CD1c-positive myeloid dendritic cell (primary cell): ENCODE results near the gene CASZ1.

ENCODE experiments used
- DNase-seq: peaks from one replicate; pipeline ENCODE4 v3.0.0-alpha.2; 2016; ENCODE audit errors: extremely low spot score

CASZ1 gene

DNA sequence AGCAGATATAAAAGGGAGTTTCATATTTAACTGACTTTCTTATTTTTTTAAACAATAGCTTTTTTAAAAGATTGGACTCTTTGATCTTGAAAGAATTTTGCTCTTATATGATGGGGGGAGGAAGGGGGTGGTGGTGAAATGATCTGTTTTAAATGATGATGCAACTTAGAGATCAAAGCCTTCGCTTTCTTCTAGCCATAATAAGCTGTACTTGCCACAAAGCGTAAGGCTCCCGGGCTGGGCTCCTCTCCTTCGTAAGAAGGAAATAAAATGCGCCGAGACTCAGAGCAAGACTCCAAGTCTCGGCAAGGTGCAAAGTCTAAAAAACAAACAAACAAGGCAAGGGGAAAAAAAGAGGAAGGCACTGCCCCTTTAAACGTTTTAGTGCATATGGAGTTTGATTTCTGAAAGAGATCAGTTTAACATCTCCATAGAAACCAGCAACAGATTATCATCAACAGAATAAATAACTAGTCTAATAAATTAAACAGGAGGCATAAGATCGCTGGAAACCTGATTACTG lies 3.3 kb downstream of the CASZ1 start:
- DNase-seq: no peak

DNA sequence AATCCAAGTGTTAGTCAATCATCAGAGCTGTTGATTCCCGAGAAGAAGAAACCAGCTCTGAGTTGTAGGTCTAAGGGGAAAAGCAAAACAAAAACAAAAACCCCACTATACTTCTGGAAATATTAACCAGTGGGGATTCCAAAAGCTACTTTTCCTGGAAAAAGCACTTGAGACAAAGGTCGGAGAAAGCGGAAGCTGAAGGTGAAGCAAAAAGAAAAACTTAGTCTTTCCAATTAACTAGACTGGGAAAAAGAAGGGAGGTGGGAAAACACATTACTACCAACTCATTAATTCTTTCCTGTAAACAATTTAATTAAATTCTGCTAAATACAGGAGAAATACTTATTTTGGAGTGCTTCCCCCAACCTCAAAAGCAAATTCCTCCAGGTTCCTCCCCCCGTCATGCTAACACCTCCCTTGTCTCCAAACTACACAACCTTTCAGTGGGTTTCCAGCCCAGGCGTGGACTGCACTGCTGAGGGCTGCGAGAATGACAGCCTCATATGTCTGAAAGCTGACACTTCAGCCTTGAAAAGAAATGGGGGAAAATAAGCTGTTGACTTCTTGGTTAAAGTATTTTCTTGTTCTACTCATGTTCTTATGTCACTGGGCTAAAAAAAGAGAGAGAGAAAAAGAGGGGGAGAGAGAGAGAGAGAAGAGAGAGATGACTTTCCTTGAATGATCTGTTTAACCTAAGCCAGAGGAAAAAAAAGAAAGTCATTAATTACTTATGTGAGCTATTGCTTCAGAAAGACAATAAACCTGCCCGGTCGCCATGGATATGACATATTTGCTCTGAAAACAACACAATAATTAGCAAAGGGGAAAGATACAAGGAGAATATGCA lies 5.1 kb downstream of the CASZ1 start:
- no peak for DNase-seq

DNA sequence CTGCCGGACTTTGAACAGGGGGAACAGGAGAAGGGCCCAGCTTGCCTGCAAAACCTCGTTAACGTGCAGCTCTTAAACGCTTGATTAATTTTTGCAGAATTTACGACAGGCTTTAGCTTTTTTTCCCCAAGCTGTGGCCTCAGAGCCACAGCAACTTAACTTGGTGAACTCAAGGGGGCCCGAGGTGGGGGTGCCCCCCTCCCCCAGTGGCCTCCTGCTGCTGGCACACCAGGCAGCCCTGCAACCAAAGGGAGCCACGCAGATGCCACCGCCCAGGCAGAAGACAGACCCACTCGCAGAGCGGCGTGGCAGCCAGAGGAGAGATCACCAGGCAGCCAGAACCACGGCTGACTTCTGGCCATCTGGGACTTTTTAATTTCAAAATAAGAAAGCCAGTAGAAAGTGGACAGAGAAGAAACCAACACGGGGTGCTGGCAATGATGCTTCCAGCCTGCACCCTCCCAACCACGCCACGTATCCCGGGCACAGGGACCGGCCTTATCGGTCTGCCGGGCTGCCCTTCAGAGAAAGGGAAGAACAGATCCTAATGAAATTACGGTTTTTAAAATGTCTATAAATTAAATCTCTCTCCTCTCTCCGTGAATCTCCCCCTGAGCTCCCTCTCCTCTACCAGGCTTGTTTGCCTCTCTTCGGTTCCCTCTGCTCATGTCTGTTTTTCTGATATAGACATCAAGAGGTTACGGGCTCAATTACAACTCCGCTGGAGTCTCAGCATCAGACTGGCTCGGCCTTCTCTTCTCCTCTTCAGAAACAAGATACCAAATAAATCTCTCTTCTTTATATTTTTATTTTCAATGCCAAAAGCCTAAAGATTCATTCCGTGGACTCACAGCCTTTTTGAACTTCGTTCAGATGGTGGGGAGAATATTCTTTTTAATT lies 6.4 kb downstream of the CASZ1 start:
- no peak for DNase-seq

DNA sequence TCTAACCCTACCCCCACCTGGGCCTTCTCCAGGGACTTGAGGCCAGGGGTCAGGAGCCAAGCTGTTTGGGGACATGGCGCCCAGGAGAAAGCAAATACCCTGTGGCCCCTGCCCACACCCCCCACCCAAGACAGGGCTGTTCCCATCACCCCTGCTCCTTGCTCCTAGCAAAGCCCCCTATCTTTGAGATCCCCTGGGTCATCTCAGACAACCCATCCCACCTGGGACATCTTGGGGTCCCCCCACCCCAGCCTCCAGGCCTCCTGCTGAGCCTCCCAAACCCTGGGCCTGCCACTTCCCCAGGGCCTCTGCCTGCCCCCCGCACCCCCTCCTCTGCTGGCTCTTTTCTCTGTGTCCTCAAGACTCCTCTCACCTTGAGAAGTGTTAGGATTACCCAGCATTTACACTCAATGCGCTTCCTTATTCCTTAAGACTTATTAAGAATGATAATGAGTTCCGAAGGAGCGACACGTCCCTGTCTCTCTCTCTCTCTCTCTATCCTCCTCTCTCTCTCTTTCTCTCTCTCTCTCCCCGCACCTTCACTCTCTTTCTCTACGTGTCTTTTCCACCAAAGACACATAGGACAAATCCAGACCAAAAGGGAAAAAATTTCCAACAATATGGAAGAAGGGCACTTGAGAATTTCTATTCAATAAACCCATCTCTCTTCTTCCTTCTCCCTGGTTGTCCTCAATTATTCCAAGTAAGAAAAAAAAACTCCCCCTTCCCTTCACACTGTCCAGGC lies 7.2 kb downstream of the CASZ1 start:
- no peak for DNase-seq

DNA sequence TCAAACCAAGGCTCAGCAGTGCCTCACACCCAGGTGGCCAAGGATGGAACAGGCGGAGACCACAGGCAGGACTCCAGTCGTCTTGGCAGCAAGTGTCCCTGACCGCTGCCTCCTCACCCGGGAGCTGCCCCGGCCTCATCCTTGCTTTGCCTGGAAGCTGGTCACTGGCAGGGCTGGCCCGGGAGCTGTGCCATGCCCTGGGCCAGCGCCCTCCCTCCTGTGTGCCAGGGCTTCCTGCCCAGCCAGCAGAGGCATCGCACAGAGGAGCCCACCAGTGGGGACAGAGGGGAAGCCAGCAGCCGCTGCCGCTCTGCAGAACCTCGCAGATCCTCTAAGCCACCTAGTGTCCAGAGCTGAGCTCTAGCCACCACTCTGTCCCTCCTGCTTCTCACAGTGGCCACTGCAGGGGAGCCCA lies 7.8 kb downstream of the CASZ1 start:
- DNase-seq: no peak

DNA sequence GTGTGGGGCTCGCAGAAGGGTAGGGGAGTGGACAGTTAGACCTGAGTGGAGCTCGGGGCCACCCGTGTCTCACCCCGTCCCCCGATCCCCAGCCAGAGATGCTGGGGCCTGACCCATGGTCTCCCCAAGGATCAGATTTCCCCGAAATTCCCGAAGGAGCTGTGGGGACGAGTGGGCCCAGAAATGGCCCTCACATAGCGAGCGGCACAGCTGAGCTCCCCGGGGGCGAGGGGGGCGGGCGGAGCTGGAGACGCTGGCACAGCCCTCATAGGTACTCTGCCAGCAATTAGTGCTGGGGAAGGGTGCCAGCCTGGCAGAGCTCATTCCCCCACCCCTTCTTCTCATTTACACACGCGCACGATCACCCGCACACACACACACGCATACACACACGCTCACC lies 9.2 kb downstream of the CASZ1 start:
- DNase-seq: no peak

DNA sequence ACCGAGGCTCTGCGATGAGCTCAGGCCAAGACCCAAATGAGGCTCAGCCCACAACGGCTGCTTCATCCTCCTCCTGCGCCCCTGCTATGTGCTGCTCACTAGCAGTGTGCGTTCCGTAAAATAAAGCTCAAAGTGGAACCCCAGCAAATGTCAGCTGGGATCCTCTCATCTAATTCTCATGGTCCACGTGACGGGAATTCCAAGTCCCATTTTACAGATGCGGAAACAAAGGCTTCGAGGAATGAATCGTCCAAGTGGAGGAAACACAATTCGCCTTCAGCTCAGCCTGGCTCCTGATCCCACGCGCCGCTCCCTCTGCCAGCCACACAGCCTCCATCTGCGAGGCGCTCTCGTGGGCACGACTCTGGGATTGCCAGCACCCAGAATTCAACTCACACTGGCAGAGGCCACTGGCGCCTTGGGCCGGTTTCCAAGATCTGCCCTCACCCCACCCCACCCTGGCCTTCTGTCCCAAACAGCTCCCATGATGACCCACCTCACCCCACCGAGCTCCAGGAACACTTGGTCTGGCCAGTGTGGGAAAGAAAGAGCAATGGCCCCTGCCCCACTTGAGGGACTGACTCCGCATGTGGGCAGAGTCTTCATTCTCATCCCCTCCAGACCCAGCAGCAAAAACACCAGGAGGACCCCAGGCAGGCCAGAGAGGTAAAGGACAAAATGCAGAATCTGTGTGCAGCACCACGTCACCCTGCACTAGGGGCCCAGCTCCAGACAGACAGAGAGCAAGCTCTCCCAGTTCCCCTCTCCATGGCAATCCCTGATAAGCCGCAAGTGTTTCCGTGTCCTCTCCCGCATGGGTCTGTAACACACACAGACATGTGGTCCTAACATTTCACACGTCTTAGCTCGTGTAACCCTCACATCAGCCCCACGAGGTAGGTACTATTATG lies 10.5 kb downstream of the CASZ1 start:
- DNase-seq: no peak

DNA sequence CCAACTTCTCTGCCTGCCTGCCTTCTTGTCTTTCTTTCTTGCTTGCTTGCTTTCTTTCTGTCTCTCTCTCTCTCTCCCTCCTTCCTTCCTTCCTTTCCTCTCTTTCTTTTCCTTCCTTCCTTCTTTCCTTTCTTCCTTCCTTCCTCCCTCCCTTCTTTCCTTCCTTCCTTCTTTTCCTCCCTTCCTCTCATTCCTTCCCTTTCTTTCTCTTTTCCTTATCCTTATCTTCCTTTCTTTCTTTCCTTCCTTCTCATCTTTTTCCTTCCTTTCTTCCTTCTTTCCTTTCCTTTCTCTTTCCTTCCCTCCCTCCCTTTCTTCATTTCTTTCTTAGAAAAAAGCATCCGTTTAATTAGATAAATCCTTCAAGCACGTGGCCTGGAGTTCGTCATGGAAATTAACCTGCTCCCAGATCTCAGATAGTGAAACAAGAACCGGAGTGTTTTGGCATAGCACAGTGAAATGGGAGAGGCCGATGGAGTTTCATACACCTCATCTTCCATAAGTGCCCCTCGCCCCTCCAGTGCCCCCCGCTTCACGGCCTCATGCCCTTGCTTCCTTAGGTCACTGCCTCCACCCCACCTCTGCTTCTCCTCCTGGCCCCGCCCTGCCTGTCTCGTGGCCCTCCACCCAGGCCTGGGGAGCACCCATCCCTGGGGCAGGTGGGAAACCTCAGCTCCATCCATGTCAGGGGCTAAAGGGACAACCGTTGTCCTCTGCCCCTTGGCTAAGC lies 11.3 kb downstream of the CASZ1 start:
- DNase-seq: no peak

DNA sequence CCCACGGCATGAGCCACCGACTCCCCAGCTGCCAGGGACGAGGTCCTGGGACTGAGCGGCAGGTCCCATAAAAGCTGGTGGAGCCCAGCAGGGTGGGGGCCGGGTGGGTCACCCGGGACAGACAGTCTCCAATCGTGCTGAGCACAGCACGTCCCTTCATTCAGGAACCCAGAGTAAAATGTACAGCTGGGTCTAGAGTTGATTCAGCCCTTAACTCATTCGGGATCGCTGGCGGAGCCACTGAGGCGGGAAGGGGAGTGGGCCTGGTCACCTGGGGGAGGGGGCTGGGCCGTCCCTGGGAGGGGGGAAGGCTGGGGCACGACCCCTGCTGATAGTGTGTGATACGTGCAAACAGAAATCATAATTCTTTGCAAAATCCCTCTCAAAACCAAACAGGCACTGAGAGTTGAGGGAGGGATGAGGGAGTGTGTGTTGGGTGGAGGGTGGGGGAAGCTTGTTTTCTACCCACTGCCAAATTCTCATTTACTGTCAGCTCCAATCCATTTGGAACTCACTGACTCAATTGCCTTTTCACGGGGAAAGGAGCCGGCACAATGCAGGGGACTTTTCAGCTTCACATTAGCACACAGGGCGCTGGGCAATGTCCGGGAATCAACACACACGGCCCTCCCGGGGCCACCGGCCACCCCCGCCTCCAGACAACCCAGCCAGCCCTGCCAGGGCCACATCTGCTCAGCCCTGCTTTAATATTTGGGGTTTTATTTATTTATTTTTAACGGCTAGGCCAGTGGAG lies 13.8 kb downstream of the CASZ1 start:
- DNase-seq: no peak

DNA sequence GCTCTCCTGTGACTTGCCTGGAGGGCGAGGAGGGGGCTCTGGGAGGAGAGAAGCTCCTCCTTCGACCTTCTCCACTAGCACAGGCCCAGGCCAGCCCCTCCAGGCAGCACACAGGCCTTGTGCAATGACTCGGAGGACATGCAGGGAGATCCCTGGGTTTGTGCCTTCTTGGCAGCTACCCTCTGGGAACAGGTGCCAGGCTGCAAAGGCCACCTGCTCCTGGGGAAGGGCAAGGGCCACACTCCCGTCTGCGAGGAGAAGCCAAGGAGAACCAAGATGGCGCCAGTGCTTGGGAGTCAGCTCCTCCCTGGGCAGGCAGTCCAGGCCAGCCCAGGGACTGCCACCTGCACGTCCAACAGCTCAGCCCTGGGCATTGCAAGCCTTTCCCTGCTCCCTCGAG lies 15.3 kb downstream of the CASZ1 start:
- no peak for DNase-seq

DNA sequence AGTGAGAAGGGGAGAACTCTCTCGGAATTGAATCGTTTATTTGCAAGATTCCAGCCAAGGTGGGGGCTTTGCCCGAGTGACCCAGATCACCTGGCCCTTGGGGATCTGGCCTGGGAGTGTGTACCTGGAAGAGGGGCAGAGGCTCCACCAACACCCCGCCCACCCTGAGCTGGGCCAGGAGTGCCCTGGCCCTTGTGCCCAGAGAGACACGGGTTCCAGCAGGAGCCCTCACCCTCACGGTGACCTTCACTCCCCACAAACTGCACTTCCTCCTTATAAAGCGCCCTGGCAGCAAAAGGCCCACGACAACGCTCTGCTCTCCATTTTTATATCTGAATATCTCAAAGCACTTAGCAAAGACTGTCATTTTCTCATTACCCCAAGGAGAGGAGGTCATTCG lies 16.6 kb downstream of the CASZ1 start:
- no peak for DNase-seq

DNA sequence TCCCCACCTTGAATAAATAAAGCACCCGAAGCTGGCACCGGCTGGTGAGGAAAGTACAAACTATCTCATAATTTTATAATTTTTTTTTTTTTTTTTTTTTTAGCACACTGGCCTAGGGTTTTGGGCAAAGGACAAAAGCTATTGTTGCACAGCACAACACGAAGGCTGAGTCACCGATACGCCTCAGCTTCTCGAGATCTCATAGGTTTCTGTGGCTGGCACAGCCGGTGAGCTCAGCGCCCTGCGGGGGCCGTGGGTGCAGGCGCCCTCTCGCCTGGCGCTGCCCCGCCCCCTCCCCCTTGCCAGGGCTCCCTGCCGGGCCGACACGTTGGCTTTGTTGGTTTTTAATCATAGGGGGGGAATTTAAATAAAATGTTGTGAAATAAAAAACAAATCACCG lies 17.2 kb downstream of the CASZ1 start:
- no peak for DNase-seq

DNA sequence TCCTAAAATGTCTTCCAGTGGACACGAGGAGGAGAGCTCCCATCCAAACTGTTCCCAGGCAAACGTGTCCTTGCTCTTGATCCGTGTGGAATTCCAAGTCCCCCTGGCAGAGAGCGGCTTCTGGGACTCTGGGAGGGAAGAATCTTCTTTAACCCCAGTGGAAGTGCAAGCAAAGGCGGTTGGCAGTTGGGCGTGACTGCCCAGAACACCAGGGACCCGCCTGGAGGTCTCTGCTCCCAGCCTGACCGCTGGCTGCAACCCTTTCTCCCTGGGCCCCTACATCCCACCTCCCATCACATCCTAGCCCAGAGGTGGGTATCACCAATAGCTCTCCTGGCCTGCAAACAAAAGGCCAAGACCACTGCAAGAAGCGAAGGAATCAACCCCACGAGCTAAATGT lies 17.8 kb downstream of the CASZ1 start:
- no peak for DNase-seq

DNA sequence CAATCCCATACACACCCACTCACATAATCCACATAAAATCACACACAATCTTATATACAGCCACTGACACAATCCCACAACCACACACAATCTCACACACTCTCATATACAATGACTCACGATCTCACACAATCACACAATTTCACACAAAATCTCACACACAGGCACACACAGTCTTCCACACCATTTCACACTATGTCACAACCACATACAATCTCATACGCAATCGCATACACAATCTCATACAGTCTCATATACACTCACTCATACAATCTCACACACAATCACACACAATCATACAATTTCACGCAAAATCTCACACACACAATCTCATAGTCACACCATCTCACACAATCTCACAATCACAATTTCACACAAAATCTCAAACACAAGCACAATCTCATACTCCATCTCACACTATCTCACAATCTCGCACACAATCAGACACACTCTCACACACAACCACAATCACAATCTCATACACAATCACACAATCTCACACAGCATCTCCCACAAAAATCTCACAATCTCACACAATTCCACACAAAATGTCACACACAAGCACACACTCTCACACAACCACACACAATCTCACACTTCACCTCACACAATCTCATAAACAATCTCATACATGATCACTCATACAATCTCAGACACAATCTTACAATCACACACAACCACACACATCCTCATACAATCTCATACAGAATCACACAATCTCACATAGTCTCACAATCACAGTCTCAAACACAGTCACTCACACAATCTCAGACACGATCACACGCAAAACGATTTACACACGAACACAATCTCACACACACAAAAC lies 18.5 kb downstream of the CASZ1 start:
- DNase-seq: no peak

DNA sequence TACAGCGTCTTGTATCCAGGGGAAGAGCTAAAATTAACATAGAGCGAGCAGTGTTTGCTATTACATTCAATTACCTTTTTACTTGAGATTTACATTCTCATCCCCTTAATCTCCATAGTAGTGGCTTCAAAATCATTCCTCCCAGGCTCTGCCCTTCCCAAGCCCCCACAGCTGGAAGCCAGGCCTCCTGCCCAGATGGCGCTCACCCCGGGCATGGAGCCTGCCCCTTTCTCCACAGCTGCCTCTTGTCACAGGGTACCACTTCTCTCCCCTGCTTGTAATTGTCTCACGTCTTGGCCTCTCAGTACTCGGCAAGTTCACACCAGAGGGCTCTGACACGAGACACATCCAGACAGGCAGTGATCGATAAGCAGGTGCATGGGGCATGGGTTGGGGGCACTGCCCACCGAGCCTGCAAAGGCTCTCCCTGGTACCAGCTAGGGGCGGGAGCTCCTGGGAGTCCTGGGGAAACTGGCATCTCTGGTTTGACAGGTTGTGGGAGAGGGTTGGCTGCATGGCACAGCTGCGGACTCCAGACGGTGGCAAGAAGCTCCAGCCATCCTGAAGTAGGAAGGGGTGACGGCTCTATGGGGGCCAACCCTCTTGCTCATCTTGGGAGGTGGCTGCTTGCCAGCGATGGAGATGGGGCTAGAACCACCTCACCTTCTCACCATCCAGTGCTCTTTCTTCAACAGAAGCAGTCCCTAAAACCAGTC lies 20.1 kb downstream of the CASZ1 start:
- no peak for DNase-seq

DNA sequence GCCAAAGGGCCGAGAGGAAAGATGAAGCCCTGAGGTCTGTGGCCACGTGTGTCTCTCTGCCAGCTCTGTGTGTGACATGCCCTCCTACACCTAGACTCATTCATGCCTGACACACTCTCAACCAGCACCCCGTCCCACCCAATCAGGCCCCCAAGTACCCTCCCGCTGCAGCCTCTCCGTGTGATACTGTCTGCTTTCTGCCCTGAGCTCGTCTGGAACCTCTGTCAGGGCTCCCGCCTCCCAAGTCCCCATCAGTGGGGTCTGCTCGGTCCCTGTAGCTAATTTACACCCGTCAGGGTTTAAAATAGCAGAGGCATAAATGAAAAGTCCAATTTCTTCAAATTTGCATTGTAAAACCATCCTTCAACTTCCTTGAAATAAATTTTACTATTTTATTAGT lies 20.7 kb downstream of the CASZ1 start:
- DNase-seq: no peak

DNA sequence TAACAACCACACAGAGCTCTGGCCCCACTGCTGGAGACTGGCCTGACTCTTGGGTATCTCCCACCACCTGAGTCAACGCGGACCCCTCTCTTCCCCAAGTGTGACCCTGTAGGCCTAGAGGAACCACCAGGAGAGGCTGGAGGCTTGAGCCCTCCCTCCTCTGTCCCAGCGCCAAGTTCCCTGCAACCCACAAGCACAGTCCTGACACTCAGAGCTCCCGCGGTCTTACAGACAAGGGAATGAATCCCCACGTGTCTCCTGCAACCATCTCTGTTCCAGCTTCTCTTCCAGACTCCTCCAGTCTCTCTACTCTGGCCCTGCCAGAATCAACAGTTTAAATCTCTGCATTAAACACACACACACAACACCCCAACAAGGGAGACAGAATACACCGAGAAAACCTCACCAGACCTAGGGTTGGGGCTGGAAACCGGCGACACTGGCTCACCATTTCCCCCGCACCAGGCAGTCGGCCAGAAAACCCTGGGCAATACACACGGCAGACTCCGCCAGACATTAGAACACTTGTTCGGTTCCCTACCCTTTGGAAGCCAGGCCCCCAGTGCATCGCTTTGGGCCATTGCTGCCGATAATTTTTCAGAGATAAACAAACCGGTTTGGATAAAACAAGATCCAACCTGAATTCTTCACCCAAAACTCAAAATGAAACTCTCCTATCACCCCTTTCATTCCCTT lies 21.7 kb downstream of the CASZ1 start:
- DNase-seq: no peak
